IMR-90 (cell line): ENCODE results near the gene PARD3.

Experiments
- MAFK ChIP-seq: IDR thresholded peaks from 2 replicates; pipeline ENCODE4 v1.6.1; 2012; ENCODE audit warnings: low read depth, low read length, improper control_type of control experiment
- MXI1 ChIP-seq: IDR thresholded peaks from 2 replicates; pipeline ENCODE4 v1.6.1; 2012; ENCODE audit warnings: low read depth, mild to moderate bottlenecking, low read length, moderate library complexity, borderline replicate concordance
- NFE2L2 ChIP-seq: fragments of 150-350 bp; IDR thresholded peaks from 2 replicates; pipeline ENCODE4 v1.6.1; 2016; ENCODE audit warnings: low read depth, mild to moderate bottlenecking, low read length
- POLR2A ChIP-seq: IDR thresholded peaks from 2 replicates; pipeline ENCODE4 v1.6.1; 2012; ENCODE audit warnings: mild to moderate bottlenecking, low read depth, low read length
- RAD21 ChIP-seq: IDR thresholded peaks from 2 replicates; pipeline ENCODE4 v1.6.1; 2012; ENCODE audit warnings: low read length, improper control_type of control experiment
- RCOR1 ChIP-seq: IDR thresholded peaks from 2 replicates; pipeline ENCODE4 v1.6.1; 2012; ENCODE audit warnings: mild to moderate bottlenecking, low read length, improper control_type of control experiment; ENCODE audit not compliant: insufficient replicate concordance
- RFX5 ChIP-seq: IDR thresholded peaks from 2 replicates; pipeline ENCODE4 v1.8.0; 2012; ENCODE audit warnings: low read depth, mild to moderate bottlenecking, low read length, moderate library complexity
- TF ChIP-seq, protein P1 (sequence below): conservative IDR thresholded peaks from 2 replicates; pipeline ENCODE4 v1.5.1; 2012; ENCODE audit warnings: mild to moderate bottlenecking, low read depth, low read length, improper control_type of control experiment
- TF ChIP-seq, protein P2 (sequence below): fragments of 150-350 bp; IDR thresholded peaks from 2 replicates; pipeline ENCODE4 v1.6.1; 2017; ENCODE audit warnings: mild to moderate bottlenecking, antibody characterized with exemption, low read length, low read depth

DNA sequence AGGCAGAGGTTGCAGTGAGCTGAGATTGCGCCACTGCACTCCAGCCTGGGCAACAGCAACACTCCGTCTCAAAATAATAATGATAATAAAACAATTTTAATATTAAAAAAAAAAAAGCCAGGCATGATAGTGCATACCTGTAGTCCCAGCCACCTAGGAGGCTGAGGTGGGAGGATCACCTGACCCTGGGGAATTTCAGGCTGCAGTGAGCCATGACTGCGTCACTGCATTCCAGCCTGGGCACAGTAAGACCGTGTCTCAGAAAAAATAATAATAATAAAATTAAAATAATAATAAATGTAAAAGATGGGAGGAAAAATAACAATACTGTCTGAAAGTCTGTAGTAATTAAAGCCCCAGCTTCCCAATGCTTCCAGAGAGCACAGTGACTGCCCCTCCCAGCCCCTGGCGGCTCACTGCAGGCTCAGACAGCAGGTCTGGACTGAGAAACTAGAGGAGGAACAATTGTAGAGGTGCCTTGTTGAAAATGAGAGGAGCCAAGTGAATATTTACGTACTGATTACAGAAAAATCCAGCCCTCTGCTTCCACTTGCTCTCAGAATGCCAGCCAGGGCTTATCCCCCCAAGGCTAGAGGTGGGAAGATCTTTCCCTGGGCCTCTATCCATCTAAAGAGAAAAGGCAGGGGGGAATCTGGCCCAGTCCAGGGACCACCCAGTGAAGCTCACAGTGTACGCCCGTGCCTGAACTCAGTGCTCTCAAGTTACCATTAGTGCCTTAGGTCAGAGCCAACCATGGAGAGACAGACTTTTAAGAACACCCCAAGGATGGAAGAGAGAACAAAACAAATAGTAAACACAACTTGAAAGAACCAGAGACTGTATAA lies 112.8 kb downstream of the PARD3 start:
- TF ChIP-seq, protein P1, sequence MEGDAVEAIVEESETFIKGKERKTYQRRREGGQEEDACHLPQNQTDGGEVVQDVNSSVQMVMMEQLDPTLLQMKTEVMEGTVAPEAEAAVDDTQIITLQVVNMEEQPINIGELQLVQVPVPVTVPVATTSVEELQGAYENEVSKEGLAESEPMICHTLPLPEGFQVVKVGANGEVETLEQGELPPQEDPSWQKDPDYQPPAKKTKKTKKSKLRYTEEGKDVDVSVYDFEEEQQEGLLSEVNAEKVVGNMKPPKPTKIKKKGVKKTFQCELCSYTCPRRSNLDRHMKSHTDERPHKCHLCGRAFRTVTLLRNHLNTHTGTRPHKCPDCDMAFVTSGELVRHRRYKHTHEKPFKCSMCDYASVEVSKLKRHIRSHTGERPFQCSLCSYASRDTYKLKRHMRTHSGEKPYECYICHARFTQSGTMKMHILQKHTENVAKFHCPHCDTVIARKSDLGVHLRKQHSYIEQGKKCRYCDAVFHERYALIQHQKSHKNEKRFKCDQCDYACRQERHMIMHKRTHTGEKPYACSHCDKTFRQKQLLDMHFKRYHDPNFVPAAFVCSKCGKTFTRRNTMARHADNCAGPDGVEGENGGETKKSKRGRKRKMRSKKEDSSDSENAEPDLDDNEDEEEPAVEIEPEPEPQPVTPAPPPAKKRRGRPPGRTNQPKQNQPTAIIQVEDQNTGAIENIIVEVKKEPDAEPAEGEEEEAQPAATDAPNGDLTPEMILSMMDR = no peak
- TF ChIP-seq RFX5 = no peak
- TF ChIP-seq POLR2A = no peak
- TF ChIP-seq, protein P2, sequence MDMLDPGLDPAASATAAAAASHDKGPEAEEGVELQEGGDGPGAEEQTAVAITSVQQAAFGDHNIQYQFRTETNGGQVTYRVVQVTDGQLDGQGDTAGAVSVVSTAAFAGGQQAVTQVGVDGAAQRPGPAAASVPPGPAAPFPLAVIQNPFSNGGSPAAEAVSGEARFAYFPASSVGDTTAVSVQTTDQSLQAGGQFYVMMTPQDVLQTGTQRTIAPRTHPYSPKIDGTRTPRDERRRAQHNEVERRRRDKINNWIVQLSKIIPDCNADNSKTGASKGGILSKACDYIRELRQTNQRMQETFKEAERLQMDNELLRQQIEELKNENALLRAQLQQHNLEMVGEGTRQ = no peak
- TF ChIP-seq MXI1 = no peak
- TF ChIP-seq RCOR1 = no peak
- no peak for TF ChIP-seq NFE2L2
- no peak for TF ChIP-seq RAD21
- no peak for TF ChIP-seq MAFK
